HG03521 (cell line): ENCODE measurements around the gene CNPY2.
"Not testable (repeated sequence)": the region's sequence is repeated elsewhere in the genome, so short reads cannot be mapped to it uniquely, and the experiment has no call there.

Experiments
- ATAC-seq: cut with Tn5 transposase; IDR thresholded peaks from one replicate; pipeline ENCODE4 v1.9.1; 2021; ENCODE audit warnings: mild to moderate bottlenecking, moderate library complexity; ENCODE audit not compliant: unreplicated experiment

CNPY2 gene

GRCh38 chr12:56315622-56316473 lies at the start of gene CNPY2:
CNPY2 (minus strand) TSS chr12:56315988; CDS start chr12:56315217, 771 bp downstream.
- peak; percentile 87 for ATAC-seq

- ATAC-seq, result no peak
Measured at GRCh38 chr12:56362130-56363059, 46.6 kb upstream of the CNPY2 start, which contains the start of gene APOF. APOF (minus strand) TSS chr12:56362857; CDS start chr12:56362745, 112 bp downstream.

DNA sequence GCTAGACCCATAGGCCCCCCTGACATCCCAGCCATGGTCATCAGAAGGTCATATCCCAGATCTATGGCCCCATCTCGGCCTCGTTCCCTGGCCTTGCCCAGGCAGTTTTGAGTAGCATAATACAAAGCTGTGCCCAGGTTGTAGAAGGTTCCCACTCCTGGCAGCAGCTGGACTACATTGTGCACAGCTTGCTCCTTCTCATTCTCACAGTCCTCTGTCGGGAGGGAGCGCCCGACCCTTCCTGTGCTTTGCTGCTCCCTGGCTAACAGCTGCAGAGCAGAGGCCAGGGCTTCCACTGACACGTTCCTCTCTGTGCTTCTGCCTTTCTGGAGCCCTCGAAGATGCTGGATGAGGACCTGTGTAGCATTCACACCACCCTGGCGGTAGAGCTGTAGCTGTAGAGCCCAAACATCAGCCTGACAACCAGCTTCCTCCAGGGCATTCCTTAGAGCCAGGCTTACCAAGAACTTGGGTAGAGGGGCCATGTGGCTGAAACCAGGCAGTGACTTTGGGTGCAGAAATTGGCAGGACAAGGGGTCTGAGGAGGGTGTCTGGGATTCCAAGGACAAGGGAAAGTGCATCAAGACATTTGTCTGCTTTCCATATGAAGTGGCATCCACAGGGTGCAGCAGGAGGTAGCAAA lies 45.8 kb upstream of the CNPY2 start:
- ATAC-seq, result no peak

DNA sequence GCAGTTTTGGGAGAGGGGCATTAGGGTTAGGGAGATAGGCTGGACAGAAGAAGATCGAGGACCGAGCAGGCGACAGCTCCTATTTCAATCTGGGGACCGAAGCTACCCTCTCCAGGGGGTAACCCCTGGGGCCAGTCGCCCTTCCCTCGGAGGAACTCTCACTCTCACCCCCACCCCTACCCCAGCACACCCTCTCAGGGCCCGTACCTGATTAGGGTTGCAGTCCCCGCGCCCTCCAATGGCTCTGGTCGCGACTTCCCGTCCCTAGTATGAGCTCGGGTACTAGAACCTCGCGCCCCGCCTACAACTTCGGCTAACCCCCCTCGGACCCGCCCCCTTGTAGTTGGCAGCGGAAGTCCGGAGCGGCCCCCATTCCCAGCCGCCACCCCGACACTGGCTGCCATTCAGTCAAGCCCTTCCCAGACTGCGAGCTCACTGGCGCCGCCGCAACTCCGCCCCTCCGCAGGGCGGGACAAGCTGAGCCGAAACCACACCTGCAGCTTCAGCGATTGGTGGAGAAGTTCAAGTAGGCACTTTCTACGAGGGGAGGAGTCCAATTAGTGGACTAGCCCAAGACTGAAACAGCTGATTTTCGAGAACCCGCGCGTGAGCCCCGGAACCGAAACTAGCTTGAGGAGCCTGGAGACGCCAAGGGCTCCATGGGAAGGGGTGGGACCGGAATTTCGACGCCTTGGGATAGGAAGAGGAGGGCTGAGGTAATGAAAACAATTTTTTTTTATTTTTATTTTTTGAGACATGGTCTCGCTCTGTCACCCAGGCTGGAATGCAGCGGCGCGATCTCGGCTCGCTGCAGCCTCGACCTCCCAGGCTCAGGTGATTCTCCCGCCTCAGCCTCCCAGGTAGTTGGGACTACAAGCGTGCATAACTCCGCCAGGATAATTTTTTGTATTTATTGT lies 44.3 kb upstream of the CNPY2 start, which contains the start of gene STAT2:
Gene STAT2, minus strand, starts transcription at position 257 of the 917 bp plus-strand sequence. CDS start 3,536 bp downstream, outside the sequence.
- peak; percentile 96 for ATAC-seq

DNA sequence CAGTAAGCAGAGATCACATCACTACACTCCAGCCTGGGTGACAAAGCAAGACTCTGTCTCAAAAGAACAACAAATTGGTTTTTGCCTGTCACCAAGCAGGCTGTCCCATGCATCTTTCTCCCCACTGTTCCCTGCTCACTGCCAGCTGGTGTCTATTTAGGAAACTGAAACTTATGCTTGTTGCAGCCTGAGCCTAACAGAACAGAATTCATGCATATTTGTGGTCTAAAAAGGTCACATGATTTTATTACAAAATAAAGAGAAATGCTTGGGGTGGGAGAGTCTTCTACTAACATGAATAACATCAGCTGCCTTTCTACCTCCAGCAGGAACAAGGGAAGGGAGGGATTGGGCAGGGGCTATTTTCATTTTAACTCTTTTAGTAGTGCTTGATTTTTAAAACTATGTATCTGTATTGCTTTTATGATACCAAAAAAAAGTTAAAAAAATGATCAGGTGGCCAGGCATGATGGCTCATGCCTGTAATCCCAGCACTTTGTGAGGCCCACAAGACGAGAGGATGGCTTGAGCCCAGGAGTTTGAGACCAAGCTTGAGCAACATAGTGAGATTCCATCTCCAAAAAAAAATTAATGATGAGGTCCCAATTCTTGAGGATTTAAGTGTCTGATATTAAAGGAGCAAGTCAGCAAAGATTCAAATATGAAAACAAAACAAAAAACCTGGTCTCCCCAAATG lies 43.2 kb upstream of the CNPY2 start:
- no peak for ATAC-seq

DNA sequence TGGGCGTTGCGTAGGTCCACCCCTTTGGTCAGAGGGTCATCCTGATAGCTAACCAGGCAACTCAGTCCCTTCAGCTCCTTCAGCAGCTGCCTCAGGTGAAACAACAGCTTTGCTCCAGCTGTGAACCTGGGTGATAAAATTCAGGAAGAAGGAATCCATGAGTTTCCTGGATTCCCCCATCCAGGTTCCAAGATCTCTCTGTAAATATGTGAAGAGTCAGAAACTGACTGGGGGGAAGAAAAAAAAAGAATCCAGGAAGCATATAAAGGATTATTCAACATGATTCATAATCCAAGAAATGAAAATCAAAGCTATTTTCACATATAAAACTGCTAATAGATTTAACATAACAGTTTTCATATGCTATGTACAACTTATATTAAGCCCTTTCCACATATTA lies 35.5 kb upstream of the CNPY2 start:
- no peak for ATAC-seq

DNA sequence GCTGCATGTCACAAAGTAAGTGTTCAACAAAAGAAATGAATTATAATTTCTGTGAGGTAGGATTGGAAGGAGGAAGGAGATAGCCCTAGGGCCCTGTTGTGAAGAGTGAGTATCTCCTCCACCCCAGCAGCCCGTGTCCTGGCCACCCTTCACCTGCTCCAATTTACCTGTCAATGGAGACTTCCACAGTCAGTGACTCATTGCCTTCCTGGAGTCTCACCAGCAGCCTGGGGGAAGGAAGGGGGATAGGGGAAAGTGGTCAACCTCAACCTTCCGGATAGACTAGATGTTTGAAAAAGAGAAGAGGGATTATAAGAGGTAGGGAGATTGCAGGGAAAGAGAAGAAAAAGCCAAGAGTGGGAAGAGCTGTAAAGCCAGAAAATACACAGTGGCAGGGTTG lies 34.9 kb upstream of the CNPY2 start:
- ATAC-seq, result no peak

GRCh38 chr12:56348776-56349175 lies 33.0 kb upstream of the CNPY2 start:
- ATAC-seq, result no peak

- ATAC-seq, result not testable (repeated sequence)
Measured at GRCh38 chr12:56347255-56347654, 31.5 kb upstream of the CNPY2 start.

DNA sequence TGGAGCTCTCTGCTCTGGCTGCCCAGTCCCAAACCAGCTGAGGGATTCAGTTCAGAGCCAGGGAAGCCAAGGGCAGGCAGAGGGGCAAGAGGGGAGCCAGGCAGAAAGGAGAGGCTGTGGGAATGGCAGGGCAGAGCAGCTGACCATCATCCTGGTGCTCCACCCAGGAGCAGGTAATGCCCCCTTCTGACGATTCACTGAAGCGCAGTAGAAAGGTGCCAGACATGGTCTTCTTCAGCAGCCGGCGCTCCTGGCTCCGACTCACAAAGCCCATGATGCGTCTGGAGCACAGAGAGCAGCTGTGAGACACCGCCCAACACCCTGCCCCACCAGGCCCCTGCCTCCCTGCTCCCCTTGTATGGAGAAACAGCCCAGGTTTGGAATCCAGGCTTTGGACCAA lies 30.9 kb upstream of the CNPY2 start:
- ATAC-seq, result no peak

- not testable (repeated sequence) for ATAC-seq
Measured at GRCh38 chr12:56342290-56342689, 26.5 kb upstream of the CNPY2 start.

DNA sequence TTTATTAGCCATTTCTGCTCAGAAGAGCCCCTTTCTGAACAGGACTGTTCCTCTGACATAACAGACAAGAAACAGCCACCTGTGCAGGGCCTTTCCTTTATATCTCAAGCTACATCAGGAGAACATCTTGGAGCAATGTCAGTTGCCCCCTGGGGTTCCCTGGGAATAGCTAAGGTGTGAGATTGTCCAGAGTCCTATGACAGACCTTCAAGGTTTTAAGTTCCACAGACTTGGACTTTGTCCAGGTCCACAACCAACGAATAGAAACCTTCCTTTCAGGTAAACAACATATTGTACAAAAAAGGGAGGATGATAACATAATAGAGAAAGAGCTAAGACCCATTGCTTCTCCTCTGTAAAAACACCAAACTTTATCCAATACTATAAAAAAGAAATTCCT lies 25.8 kb upstream of the CNPY2 start:
- ATAC-seq, result no peak

DNA sequence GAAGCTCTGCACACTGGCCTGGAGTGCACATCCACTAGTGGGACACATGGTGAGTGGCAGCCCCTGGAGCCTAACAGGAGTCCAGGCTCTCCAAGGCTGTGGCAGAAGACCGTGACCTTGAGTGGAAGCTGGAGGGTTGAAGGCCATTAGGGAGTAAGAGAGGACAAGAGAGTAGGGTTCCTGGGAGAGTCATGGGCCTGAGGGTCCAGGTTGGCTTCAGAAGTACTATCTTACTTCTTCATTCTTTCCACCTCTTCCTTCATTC lies 23.3 kb upstream of the CNPY2 start:
- no peak for ATAC-seq

- ATAC-seq, result no peak
Measured at GRCh38 chr12:56338308-56339157, 22.7 kb upstream of the CNPY2 start, which contains the start of gene IL23A. IL23A (plus strand) TSS chr12:56338884; CDS start chr12:56339045, 161 bp downstream.

DNA sequence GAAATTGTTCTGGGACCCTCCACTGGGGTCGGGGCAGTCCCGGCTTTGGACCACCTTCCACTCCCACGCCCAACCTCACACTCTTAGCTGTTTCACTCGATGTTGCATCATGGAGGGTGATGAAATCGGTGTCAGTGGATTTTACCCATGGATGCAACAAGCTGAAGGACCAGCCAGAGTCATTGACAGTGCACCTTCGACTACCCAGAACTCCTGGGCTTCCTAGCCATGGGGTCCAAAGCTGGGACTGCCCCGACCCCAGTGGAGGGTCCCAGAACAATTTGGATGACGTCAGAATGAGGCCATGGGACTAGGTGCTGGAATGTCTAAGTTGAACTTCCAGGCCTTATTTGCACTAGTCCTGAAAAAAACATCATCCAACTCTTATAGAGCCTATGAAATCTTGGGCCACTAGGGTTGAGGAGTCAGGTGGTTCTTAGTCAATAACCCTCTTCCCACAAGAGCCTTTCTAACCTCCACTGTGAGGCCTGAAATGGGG lies 22.0 kb upstream of the CNPY2 start:
- ATAC-seq, result no peak

- ATAC-seq, result no peak
Measured at GRCh38 chr12:56336361-56337167, 20.8 kb upstream of the CNPY2 start.

DNA sequence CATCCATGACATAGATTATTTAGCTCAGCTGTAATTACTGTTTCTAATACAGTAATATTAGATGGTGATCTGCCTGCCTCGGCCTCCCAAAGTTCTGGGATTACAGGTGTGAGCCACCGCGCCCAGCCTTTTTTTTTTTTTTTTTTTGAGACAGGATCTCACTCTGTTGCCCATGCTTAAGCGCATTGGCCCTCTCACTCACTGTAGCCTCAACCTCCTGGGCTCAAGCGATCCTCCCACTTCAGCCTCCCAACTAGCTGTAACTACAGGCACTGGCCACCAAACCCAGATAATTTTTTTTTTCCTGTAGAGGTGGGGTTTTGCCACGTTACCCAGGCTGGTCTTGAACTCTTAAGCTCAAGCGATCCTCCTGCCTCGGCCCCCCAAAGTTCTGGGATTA lies 19.7 kb upstream of the CNPY2 start:
- not testable (repeated sequence) for ATAC-seq

DNA sequence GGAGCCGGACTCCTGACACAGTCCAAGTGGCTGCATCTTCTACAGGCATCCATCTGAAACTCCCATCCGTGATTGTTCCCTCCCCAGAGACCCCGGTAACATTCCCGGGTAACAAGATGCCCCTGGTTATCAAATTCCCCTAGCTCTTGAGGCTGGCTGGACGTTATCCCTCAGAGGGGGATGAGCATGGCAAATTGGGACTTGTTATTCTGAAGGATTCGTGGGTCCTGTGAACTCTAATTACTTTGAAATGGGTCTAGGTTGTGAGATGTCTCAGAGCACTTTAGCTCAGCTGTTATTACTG lies 18.7 kb upstream of the CNPY2 start:
- ATAC-seq, result no peak
